K562 (cell line): ENCODE measurements around the gene CTNNBL1. TPM values are rescaled to one million over a fixed set of nuclear protein-coding genes. Genes with fewer than 3 reads are reported as not detected.
A peak's percentile ranks its signal among the peaks of the same experiment; 100 is the strongest.

Source experiments
- ARHGAP35 ChIP-seq: fragments of 450-650 bp; IDR thresholded peaks from 2 replicates; pipeline ENCODE4 v1.6.1; 2018; ENCODE audit not compliant: partially characterized antibody
- ARID1B ChIP-seq: fragments of 450-650 bp; IDR thresholded peaks from 2 replicates; pipeline ENCODE4 v1.6.1; 2016; ENCODE audit warnings: antibody characterized with exemption, mild to moderate bottlenecking, inconsistent platforms
- CAMTA2 ChIP-seq: fragments of 250-450 bp; sonication (Bioruptor Pico); conservative IDR thresholded peaks from 2 replicates; pipeline ENCODE4 v1.5.1; 2022
- CBFA2T2 ChIP-seq: fragments of 450-650 bp; conservative IDR thresholded peaks from 2 replicates; pipeline ENCODE4 v1.6.1; 2017; ENCODE audit warnings: mild to moderate bottlenecking
- GTF2E2 ChIP-seq: fragments of 200-800 bp; sonication (Bioruptor generic); IDR thresholded peaks from 2 replicates; pipeline ENCODE4 v1.6.1; 2016; ENCODE audit warnings: missing genetic modification characterization, missing compliant biosample characterization
- HMBOX1 ChIP-seq: sonication (generic); IDR thresholded peaks from 2 replicates; pipeline ENCODE4 v1.6.1; 2016
- HNRNPH1 ChIP-seq: fragments of 200-400 bp; formaldehyde crosslinking; optimal IDR thresholded peaks from 2 replicates; pipeline ENCODE3; 2017; ENCODE audit warnings: low read depth, mild to moderate bottlenecking, low read length, moderate library complexity
- MBD1 ChIP-seq: fragments of 250-450 bp; sonication (Bioruptor Pico); IDR thresholded peaks from 2 replicates; pipeline ENCODE4 v1.8.0; 2022; ENCODE audit warnings: inconsistent platforms
- MCM2 ChIP-seq: fragments of 450-650 bp; IDR thresholded peaks from 2 replicates; pipeline ENCODE4 v1.6.1; 2017; ENCODE audit warnings: low read depth, mild to moderate bottlenecking
- NCOA4 ChIP-seq: fragments of 450-650 bp; IDR thresholded peaks from 2 replicates; pipeline ENCODE4 v1.6.1; 2018; ENCODE audit warnings: mild to moderate bottlenecking; ENCODE audit not compliant: partially characterized antibody
- OTX1 ChIP-seq: fragments of 450-650 bp; formaldehyde crosslinking; IDR thresholded peaks from 2 replicates; pipeline ENCODE4 v1.4.0; 2022; ENCODE audit warnings: mild to moderate bottlenecking
- PCBP1 ChIP-seq: fragments of 200-400 bp; formaldehyde crosslinking; IDR thresholded peaks from 2 replicates; pipeline ENCODE4 v1.6.1; 2018; ENCODE audit warnings: mild to moderate bottlenecking, low read depth, low read length; ENCODE audit not compliant: poor library complexity, severe bottlenecking
- PTTG1 ChIP-seq: fragments of 450-650 bp; IDR thresholded peaks from 2 replicates; pipeline ENCODE4 v1.6.1; 2016; ENCODE audit warnings: low read depth, mild to moderate bottlenecking, missing genetic modification characterization, missing compliant biosample characterization
- RAD51 ChIP-seq: fragments of 450-650 bp; IDR thresholded peaks from 2 replicates; pipeline ENCODE4 v1.7.1; 2016; ENCODE audit warnings: low read depth, mild to moderate bottlenecking, borderline replicate concordance
- SOX6 ChIP-seq: fragments of 450-650 bp; IDR thresholded peaks from 2 replicates; pipeline ENCODE4 v1.6.1; 2014; ENCODE audit warnings: mild to moderate bottlenecking
- THAP7 ChIP-seq: fragments of 250-450 bp; sonication (Bioruptor Pico); IDR thresholded peaks from 2 replicates; pipeline ENCODE4 v1.5.0; 2021
- ZKSCAN1 ChIP-seq: fragments of 150-350 bp; IDR thresholded peaks from 2 replicates; pipeline ENCODE4 v1.6.1; 2016; ENCODE audit warnings: low read depth, low read length
- polyA plus RNA-seq, 8 experiments: library from polyadenylated mRNA; depleted of rRNA in 4 of 8; stranded (reverse) in 5 of 8; unstranded in 3 of 8; fragments of >200 nt; fragmentation: Nextera tagmentation in 2 of 8; fragmentation: Illumina TruSeq in 1 of 8; extraction: Ambion mirVana in 2 of 8; extraction: Trizol in 1 of 8; gene quantifications; 2 replicates each; pipeline versions ENCODE4 v1.2.1 to v1.2.3, GENCODE V29; 2011 to 2014; ENCODE audit warnings: inconsistent platforms in 1 of 8, missing spikeins in 1 of 8
- total RNA-seq, 7 experiments: library from RNA; depleted of rRNA in 6 of 7; stranded (reverse); fragments of >200 nt in 6 of 7; fragmentation: Illumina TruSeq in 2 of 7; extraction: Trizol in 2 of 7; gene quantifications; 2 replicates each; pipeline versions ENCODE4 v1.2.1 to v1.2.3, GENCODE V29; 2011 to 2021; ENCODE audit warnings: low replicate concordance in 1 of 7
- TF ChIP-seq, protein P1 (sequence below): sonication (generic); formaldehyde crosslinking; IDR thresholded peaks from 2 replicates; pipeline ENCODE4 v1.8.0; 2023; ENCODE audit warnings: mild to moderate bottlenecking, missing genetic modification reagents
- TF ChIP-seq, protein P2 (sequence below): fragments of 450-650 bp; formaldehyde crosslinking; conservative IDR thresholded peaks from 2 replicates; pipeline ENCODE4 v1.4.0; 2022; ENCODE audit warnings: mild to moderate bottlenecking, missing genetic modification characterization
- TF ChIP-seq, protein P3 (sequence below), 2 experiments: fragments of 450-650 bp in 1 of 2; sonication (generic) in 1 of 2; formaldehyde crosslinking in 1 of 2; IDR thresholded peaks in 1 of 2; conservative IDR thresholded peaks in 1 of 2; 2 replicates each; pipeline versions ENCODE4 v1.6.1 to v1.8.1; 2016 to 2023; ENCODE audit warnings: mild to moderate bottlenecking in 2 of 2, moderate library complexity in 2 of 2, inconsistent platforms in 1 of 2, missing genetic modification reagents in 1 of 2

The CTNNBL1 gene
- total and polyA plus RNA-seq, 9 of the 15 experiments (the other 6 are each of a cell fraction or from before 2014, with no cell fraction given): 32.4 to 85.6 (median 43.6) TPM

DNA sequence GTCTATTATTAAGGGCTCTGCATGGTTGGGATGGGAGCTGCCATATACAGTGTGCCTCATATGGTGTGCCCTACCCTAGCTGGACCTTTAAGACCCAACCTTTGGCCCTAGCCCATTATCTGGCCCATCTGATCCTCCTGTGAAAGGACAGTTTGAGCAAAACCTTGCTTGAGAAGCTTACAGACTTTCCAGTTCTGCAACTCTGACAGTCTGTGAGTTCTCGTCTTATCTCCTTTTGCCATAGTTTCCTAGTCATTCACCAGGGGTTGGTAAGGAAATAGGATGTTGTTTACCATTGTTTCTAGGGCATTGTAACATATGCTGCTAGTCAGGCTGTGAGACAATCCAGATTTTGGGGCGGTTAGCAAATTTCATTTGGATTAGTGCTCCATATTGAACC is 17.2 kb downstream of the CTNNBL1 start (continued):
- TF ChIP-seq HMBOX1: peak; percentile 95
- TF ChIP-seq MBD1 (CRISPR knock-in tag): no peak
- no peak for TF ChIP-seq ZKSCAN1
- TF ChIP-seq, protein P1, sequence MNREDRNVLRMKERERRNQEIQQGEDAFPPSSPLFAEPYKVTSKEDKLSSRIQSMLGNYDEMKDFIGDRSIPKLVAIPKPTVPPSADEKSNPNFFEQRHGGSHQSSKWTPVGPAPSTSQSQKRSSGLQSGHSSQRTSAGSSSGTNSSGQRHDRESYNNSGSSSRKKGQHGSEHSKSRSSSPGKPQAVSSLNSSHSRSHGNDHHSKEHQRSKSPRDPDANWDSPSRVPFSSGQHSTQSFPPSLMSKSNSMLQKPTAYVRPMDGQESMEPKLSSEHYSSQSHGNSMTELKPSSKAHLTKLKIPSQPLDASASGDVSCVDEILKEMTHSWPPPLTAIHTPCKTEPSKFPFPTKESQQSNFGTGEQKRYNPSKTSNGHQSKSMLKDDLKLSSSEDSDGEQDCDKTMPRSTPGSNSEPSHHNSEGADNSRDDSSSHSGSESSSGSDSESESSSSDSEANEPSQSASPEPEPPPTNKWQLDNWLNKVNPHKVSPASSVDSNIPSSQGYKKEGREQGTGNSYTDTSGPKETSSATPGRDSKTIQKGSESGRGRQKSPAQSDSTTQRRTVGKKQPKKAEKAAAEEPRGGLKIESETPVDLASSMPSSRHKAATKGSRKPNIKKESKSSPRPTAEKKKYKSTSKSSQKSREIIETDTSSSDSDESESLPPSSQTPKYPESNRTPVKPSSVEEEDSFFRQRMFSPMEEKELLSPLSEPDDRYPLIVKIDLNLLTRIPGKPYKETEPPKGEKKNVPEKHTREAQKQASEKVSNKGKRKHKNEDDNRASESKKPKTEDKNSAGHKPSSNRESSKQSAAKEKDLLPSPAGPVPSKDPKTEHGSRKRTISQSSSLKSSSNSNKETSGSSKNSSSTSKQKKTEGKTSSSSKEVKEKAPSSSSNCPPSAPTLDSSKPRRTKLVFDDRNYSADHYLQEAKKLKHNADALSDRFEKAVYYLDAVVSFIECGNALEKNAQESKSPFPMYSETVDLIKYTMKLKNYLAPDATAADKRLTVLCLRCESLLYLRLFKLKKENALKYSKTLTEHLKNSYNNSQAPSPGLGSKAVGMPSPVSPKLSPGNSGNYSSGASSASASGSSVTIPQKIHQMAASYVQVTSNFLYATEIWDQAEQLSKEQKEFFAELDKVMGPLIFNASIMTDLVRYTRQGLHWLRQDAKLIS (CRISPR knock-in tag): no peak
- TF ChIP-seq ARID1B: peak; percentile 75
- no peak for TF ChIP-seq HNRNPH1
- no peak for TF ChIP-seq ARHGAP35
- TF ChIP-seq GTF2E2 (tag): no peak
- TF ChIP-seq THAP7 (CRISPR knock-in tag): no peak
- no peak for TF ChIP-seq PTTG1 (tag)
- TF ChIP-seq SOX6: peak; percentile 80
- TF ChIP-seq RAD51: no peak
- TF ChIP-seq NCOA4: no peak
- TF ChIP-seq, protein P2, sequence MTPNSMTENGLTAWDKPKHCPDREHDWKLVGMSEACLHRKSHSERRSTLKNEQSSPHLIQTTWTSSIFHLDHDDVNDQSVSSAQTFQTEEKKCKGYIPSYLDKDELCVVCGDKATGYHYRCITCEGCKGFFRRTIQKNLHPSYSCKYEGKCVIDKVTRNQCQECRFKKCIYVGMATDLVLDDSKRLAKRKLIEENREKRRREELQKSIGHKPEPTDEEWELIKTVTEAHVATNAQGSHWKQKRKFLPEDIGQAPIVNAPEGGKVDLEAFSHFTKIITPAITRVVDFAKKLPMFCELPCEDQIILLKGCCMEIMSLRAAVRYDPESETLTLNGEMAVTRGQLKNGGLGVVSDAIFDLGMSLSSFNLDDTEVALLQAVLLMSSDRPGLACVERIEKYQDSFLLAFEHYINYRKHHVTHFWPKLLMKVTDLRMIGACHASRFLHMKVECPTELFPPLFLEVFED (CRISPR knock-in tag): no peak
- TF ChIP-seq PCBP1: no peak
- no peak for TF ChIP-seq CAMTA2 (CRISPR knock-in tag)
- TF ChIP-seq OTX1 (CRISPR knock-in tag): no peak
- no peak for TF ChIP-seq MCM2
- TF ChIP-seq CBFA2T2: peak; percentile 63
- TF ChIP-seq, protein P3, sequence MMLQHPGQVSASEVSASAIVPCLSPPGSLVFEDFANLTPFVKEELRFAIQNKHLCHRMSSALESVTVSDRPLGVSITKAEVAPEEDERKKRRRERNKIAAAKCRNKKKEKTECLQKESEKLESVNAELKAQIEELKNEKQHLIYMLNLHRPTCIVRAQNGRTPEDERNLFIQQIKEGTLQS (IDR thresholded peaks at IDR 0.05): no peak
- TF ChIP-seq, protein P3 (CRISPR knock-in tag; conservative IDR thresholded peaks at IDR 0.05): no peak
